Mononuclear cell (primary cell): ENCODE data around the gene METTL16. TPM values are rescaled to one million over a fixed set of nuclear protein-coding genes. Genes with fewer than 3 reads are reported as not detected.

Experiments used
- H3K27me3 ChIP-seq: 2 replicates; pipeline ENCODE4 v1.6.0; 2011; ENCODE audit warnings: low read length, control low read depth; ENCODE audit not compliant: insufficient read depth
- H3K4me1 ChIP-seq: 2 replicates; pipeline ENCODE4 v1.5.1; 2011; ENCODE audit warnings: mild to moderate bottlenecking, low read length, control low read depth; ENCODE audit not compliant: insufficient read depth
- H3K4me3 ChIP-seq: 2 replicates; pipeline ENCODE4 v1.5.1; 2011; ENCODE audit warnings: mild to moderate bottlenecking, low read length, moderate library complexity
- H3K9me3 ChIP-seq: 2 replicates; pipeline ENCODE4 v1.5.1; 2011; ENCODE audit warnings: low read depth, mild to moderate bottlenecking, control low read depth, low read length
- total RNA-seq: library from RNA; depleted of rRNA; stranded (reverse); fragments of >200 nt; gene quantifications from one replicate; pipeline ENCODE4 v1.2.3, GENCODE V29; 2012

The METTL16 gene
- total RNA-seq, 1 donor: 50.3 TPM

DNA sequence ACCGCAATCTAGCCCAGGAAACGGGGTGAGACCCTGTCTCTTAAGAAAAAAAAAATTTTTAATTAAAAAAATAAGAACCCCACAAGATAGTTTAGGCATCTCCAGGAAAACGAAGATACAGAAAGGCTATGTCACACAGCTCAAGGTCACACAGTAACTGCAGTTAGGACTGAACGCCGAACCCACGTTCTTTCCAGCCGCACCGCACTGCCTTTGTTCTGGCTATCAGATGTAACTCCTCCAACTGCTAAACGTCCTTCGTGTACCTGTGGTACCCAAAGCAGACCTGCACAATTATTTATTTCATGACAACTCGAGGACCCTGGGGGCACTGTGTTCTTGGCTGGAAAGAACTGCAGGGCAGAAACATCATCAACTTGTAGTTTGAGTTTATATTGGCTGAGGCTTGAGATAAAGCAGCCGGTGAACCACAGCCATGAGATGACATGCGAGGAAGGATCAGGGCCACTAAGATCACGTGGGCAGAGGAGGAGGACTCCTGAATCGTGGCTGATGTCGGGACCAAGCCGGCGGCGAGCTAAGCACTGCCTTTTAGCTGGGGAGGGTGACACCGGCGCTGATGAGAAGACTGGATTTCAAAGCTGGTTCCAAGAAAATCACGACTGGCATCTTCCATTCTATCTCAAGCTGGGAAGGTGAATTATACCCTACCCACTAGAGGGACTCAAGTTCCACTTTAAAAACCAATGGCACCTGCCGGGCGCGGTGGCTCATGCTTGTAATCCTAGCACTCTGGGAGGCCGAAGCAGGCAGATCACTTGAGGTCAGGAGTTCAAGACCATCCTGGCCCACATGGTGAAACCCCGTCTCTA is 90.2 kb downstream of the METTL16 start:
- H3K4me3 ChIP-seq: no peak overlapping the region
- H3K9me3 ChIP-seq: no peaks in the 10 kb centered on the region
- H3K27me3 ChIP-seq: no peaks in the 10 kb centered on the region
- H3K4me1 ChIP-seq: no peaks in the 10 kb centered on the region

DNA sequence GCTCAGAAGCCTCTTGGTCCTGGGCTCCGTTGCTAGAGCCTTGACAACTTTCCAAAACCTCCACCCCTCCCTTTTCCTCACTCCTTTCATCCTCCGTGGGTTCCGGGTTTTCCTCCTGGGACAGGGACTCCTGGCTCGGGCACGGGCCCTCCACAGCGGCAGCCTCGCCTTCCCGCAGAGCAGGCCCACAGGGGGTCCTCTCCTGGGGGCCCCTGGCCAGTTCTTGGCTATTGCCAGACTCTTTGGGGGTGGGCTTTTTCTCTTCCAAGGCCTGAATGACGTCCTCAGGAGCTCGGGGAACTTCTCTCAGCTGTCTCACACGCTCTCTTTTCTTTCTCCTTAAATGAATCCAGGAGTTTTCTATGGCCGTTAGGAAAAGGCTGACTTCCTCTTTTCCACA is 91.5 kb downstream of the METTL16 start:
- Histone ChIP-seq H3K4me3 (no peak overlapping the region), H3K4me1 (peaks cover 8% of the 10 kb centered on the region), H3K9me3 (no peaks in the 10 kb centered on the region), H3K27me3 (no peaks in the 10 kb centered on the region)

DNA sequence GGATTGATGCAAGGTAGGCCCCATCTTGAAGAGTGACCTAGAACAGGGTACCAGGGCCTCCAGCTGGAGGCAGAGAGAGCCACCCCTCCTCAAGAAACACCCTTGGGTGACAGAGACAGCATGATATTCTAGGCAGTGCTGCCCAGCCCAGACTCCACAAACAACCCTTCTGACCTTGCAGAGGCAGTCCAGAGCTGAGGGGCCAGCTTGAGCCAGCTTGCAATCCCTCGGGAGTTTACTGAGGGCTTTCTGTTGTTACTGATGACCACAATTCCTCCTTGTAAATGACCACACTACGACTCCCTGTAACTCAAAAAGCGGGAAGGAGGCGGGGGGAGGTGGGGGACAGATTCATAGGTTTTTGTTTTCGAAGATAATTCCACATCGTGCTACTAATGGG is 92.2 kb downstream of the METTL16 start:
- Histone ChIP-seq H3K9me3 (no peaks in the 10 kb centered on the region), H3K4me3 (no peak overlapping the region), H3K27me3 (no peaks in the 10 kb centered on the region), H3K4me1 (peaks cover 8% of the 10 kb centered on the region)

DNA sequence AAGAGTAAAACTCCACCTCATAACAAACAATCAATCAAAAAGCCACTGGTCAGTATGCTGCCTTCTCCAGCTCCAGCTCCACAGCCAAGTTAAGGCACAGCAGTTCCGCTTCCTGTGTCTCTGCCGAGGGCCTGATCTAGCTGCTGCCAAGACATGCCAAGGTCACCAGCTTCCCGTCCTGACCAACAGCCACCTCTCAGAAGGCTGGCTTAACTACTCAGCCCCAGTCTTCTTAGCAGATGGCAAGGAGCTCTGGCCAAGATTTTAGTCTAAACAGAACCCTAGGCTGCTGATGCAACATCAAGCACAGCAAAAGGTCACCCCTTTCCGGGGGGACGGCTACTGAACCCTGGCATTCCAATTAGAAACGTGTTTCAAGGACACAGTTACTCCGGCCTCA is 93.1 kb downstream of the METTL16 start:
- Histone ChIP-seq H3K9me3 (no peaks in the 10 kb centered on the region), H3K4me1 (peaks cover 8% of the 10 kb centered on the region)

DNA sequence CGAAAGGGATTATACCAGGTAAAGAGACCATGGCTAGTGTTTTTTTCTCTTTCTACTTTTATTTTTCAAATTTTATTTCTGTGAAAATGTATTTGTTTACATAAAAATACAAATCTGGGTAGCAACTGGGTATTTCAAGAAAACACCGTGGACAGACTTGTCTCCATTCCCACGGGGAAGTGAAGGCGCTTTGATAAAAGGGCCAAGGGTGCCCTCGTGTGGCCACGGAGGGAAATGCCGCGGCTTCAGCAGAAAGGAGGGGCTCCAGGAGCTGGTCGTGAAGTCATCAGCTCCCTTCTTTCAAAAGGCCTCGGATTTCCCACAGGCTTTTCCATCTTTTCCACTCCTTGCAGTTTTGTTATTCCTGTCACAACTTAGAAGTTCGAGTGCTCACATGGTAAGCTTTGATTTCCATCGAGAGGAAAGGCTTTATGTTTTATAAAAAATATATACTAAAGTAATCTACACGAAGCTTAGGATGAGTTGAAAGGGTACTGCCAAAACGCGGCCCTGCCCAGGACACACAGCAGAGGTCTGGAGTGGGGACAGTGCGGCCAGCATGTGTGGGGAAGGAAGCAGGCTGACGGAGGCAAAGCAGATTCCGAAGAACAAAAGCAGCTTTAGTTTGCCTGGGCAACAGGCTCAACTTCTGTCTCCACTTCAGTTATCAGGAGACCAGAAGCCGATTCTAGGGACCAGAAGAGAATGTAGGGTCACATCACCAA is 95.5 kb downstream of the METTL16 start:
- Histone ChIP-seq H3K27me3 (no peaks in the 10 kb centered on the region), H3K4me3 (no peak overlapping the region), H3K4me1 (peaks cover 8% of the 10 kb centered on the region), H3K9me3 (no peaks in the 10 kb centered on the region)

More for the DNA sequence above, 93.1 kb downstream of the METTL16 start:
- no peaks in the 10 kb centered on the region for H3K27me3 ChIP-seq
- H3K4me3 ChIP-seq: no peak overlapping the region

DNA sequence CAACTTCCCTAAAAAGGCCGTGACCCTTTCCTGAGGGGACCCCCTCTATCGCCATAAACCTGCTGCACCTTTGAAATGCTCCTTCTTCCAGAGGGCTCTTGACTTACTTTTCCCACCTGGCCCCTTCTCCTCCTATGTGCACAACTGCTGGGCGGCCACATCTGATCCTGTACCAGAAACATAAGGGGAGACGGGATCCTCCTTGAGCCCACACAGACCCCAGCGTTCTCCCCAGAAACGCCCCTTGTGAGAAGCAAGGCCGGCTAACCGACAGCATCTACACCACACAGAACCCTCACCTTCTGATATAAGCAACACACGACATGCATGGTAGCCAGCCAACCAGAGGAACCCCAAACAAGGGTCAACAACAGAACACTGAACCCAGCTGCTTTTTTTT is 96.6 kb downstream of the METTL16 start:
- Histone ChIP-seq H3K4me1 (peaks cover 8% of the 10 kb centered on the region), H3K4me3 (no peak overlapping the region), H3K27me3 (no peaks in the 10 kb centered on the region), H3K9me3 (no peaks in the 10 kb centered on the region)

DNA sequence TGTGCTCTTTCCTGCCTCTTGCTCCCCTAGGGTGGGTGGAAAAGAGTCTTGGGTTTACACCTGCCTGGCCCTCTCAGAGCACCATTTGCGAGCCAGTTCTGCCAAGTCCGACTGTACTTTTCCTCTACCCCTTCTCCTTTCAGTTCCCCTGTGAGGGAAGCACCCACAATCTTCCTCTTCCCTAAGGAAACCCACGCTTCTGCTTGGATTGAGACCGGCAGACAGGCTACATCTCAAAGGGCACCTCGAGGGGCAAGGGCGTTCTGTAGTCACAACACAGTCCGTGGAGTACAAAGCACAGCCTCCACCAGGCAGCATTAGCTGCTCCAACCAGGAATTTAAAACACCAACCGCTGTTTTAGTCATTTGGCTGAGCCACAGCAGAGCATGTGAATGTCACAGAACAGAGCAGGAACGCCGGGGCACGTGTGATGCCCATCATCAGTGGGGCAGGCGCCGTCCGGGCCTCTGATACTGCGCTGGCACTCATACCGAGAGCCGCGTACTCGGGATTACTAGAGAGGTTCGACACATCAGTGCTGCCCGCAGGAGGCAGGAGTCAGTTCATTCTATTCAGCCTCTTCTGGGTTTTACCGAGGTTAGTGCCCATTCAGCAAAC is 97.1 kb downstream of the METTL16 start:
- Histone ChIP-seq H3K4me1 (peaks cover 8% of the 10 kb centered on the region), H3K4me3 (no peak overlapping the region), H3K27me3 (no peaks in the 10 kb centered on the region), H3K9me3 (no peaks in the 10 kb centered on the region)

DNA sequence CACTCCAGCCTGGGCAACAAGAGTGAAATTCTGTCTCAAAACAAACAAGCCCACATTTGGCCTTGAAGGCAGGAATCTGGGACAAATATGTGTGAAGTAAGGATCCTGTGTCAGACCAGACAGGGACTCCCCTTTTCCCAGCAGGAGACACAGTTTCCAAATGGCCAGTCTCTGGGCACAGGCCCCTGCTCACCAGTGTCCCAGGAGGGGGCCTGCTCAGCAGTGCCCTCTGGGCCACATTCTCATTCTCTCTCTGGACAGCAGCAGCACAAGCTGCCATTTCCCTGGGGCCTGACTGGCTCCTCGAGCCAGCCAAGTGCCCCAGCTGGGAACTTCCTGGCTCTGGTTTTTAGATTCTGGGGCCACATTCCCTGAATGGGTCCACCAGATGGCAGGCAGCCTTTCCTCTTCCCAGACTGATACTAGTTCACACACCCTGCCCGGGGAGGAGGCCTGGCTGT is 99.1 kb downstream of the METTL16 start:
- no peaks in the 10 kb centered on the region for H3K27me3 ChIP-seq
- H3K4me3 ChIP-seq: no peak overlapping the region
- peaks cover 8% of the 10 kb centered on the region for H3K4me1 ChIP-seq
- H3K9me3 ChIP-seq: no peaks in the 10 kb centered on the region

DNA sequence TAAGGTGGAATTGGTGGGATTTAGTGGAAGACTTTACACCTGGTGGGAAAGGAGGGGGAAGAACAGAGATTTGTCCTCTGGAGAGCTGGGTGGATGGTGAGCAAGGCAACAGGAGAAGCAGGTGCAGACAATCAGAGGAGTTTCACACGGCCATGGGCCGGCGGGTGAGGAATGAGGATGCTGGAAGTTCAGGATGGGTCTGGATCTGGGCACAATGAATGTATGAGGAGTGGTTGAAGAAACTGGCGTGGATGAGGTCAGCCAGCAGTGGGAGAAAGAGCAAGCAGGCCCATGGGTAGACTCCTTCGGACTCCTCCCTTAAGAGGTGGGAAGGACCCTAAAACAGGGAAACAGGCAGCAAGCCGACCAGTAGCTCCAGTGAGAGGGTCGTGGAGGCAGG is 100.7 kb downstream of the METTL16 start:
- no peaks in the 10 kb centered on the region for H3K27me3 ChIP-seq
- H3K4me1 ChIP-seq: peaks cover 7% of the 10 kb centered on the region
- H3K9me3 ChIP-seq: no peaks in the 10 kb centered on the region
- H3K4me3 ChIP-seq: no peak overlapping the region

DNA sequence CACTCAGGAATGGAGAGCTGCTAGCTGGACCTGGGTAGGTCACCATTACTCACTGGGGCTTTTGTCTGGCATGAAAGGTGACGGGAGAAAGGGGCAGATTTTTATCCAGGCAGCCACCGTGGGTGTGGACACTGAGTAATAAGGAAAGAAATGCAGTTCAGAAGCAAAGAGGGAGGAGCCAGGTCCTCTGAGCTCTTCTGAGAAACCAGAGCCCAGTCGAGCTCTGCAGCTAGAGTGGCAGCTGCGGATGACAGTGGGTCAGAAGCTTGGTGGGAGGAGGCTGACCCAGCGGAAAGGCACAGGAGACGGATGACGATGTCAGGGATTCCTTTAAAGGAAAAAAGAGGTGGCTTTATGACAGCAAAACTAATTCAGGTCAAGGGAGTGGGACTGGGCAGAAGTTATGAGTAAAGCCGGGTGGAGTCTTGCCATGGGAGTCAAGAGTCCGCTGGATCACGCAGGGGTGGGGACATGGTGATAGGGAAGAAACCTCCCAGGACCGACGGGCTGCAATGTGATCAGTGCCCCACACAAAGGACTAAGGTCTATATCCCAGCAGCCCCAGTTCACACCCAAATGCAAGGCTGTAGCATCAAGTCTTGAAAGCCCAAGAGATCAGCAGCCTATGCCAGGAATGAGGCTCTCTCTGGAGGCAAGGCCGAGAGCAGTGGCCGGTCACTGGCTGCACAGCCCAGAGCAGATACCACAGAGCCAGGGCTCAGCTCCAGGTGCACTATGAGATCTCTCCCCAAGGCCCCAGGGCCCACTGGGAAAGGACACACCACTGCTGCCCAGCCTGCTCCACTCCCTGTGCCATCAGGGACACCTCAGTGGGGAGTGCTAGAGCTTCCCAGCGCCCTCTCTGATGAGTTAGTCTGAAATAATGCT is 104.5 kb downstream of the METTL16 start:
- Histone ChIP-seq H3K27me3 (no peaks in the 10 kb centered on the region), H3K4me3 (no peak overlapping the region), H3K4me1 (peaks cover 41% of the 10 kb centered on the region), H3K9me3 (no peaks in the 10 kb centered on the region)

DNA sequence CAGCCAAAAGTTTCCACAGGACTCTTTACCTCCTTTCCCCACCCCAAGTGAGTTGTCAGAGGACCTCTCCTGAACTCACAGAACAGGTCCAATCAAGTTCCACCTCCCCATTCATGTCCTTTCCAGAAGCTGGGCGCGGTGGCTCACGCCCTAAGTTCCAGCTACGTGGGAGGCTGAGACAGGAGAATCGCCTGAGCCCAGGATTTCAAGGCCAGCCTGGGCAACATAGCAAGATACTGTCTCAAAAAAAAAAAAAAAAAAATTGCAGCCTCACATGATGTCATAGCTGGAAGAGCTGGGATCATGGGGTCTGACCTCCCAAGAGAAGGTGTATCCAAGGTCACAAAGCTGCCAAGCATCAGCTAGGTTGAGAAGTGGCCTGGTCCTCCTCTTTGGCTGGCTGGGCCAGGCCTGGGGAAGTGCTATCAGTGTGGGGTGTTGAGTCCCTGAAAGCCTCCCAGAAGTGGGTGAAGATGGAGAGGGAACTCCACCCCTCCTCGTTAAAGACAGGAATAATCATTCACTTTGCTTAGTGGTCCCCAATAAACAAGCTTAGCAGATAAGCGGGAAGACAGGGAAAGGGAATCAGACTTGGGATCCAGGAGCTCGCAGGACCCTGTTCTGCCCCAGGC is 105.3 kb downstream of the METTL16 start:
- Histone ChIP-seq H3K27me3 (no peaks in the 10 kb centered on the region), H3K4me3 (no peak overlapping the region), H3K9me3 (no peaks in the 10 kb centered on the region)

DNA sequence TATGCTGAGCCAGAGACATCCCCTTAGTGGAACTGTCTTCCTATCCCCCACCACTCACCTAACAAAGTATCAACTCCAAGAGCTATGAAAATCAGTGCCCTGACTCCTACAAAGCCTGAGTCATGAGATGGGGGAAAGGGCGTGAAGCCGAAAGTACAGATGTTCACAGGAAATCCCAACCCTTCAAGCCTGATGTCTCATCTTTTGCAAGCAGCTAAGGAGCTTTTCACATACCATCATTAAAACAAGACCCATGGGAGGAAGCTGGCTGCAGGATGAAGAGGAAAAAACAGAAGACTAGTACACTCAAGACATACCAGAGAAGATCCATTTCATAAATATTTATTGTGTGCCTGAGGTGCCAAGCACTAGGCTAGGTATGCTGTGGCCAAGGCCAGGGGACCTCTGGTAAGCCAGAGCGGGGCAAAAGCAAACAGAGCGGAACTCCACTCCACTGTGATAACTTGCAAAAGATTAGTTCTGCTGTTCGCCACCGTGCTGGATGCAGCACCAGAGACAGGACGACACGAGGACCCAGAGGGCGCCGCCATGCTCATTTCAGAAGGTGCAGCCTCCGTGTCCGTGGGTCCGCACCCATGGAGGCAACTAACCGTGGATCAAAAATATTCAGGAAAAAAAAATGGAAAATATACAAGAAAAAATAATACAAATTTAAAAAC is 106.3 kb downstream of the METTL16 start:
- Histone ChIP-seq H3K27me3 (no peaks in the 10 kb centered on the region), H3K9me3 (no peaks in the 10 kb centered on the region), H3K4me3 (no peak overlapping the region), H3K4me1 (peaks cover 41% of the 10 kb centered on the region)

More for the DNA sequence above, 105.3 kb downstream of the METTL16 start:
- H3K4me1 ChIP-seq: peaks cover 41% of the 10 kb centered on the region

DNA sequence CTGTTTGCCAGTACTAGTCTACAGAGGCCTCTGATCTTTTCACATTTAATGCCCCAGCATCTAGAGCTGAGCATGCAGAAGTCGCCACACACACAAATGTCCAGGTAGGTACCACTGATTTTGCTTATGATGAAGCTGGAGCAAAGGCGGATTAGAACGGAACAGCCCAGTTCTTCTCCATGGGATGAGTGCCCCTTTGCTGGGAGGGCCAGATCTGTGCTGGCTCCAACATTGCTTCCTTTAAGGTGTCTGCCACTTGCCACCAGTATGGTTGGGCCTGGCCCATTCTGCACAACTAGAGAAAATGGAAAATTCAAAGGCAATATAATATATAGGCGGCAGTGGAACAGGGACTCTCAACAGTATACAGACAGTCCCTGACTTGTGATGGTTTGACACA is 108.6 kb downstream of the METTL16 start:
- H3K4me1 ChIP-seq: peaks cover 55% of the 10 kb centered on the region
- H3K9me3 ChIP-seq: no peaks in the 10 kb centered on the region
- H3K27me3 ChIP-seq: no peaks in the 10 kb centered on the region
- H3K4me3 ChIP-seq: no peak overlapping the region

DNA sequence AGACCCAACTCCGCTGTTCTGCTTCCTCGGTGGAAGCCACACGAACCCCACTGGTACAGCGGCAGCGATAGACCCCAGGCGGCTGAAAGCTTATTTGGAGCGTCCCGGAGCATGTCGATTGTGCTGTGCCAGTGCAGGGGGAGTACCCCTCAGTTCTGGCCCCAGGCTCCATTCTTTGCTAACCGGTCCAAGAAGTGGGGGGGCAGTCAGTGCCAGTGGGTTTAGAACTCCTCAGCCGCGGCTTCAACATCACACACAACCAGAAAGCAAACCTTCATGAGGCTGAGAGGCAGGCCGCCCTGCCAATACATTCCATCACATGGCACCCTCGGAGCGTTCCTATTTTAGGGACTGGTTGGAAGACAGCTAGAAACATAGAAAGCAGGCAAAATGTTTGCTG is 109.1 kb downstream of the METTL16 start:
- peak overlapping the region; percentile 100 for H3K4me3 ChIP-seq

More for the DNA sequence above, 109.1 kb downstream of the METTL16 start:
- Histone ChIP-seq H3K4me1 (peaks cover 60% of the 10 kb centered on the region), H3K9me3 (no peaks in the 10 kb centered on the region), H3K27me3 (no peaks in the 10 kb centered on the region)
